Keratinocyte (primary cell): ENCODE measurements around the gene CDKN3. TPM values are rescaled to one million over a fixed set of nuclear protein-coding genes. Genes with fewer than 3 reads are reported as not detected.
"Not testable (repeated sequence)": the region's sequence is repeated elsewhere in the genome, so short reads cannot be mapped to it uniquely, and the experiment has no call there.

ENCODE experiments used
- DNase-seq: peaks from one replicate; pipeline ENCODE4 v3.0.0-alpha.2; 2011; ENCODE audit warnings: low read depth, missing footprints, low spot score
- FAIRE-seq: peaks from 2 replicates; lab custom pipeline; 2011; peaks lifted over from hg19 to GRCh38; lab: Jason Lieb, UNC
- H2AFZ ChIP-seq: 2 replicates; pipeline ENCODE4 v1.6.0; 2012; ENCODE audit warnings: low read length, control low read depth, inconsistent platforms; ENCODE audit not compliant: control insufficient read depth
- H3K27ac ChIP-seq: 2 replicates; pipeline ENCODE4 v1.5.1; 2011; ENCODE audit warnings: low read length; ENCODE audit not compliant: control insufficient read depth, insufficient read depth
- H3K27me3 ChIP-seq: 3 replicates; pipeline ENCODE4 v1.6.0; 2011; ENCODE audit warnings: low read length; ENCODE audit not compliant: control insufficient read depth, insufficient read depth; ENCODE audit errors: extremely low read depth
- H3K36me3 ChIP-seq, 2 experiments: 2 replicates in 1 of 2; 3 replicates in 1 of 2; pipeline ENCODE4 v1.5.1; 2011; ENCODE audit warnings: low read length in 2 of 2, mild to moderate bottlenecking in 1 of 2; ENCODE audit not compliant: control insufficient read depth in 2 of 2, insufficient read depth in 2 of 2; ENCODE audit errors: extremely low read depth in 1 of 2
- H3K4me1 ChIP-seq: 3 replicates; pipeline ENCODE4 v1.5.1; 2011; ENCODE audit warnings: low read length; ENCODE audit not compliant: control insufficient read depth, insufficient read depth; ENCODE audit errors: extremely low read depth
- H3K4me2 ChIP-seq: 3 replicates; pipeline ENCODE4 v1.6.0; 2011; ENCODE audit warnings: low read depth, low read length; ENCODE audit not compliant: control insufficient read depth, insufficient read depth; ENCODE audit errors: extremely low read depth
- H3K4me3 ChIP-seq, 3 experiments: fragments of 200-600 bp in 1 of 3; sonication (generic) in 1 of 3; 2 replicates in 2 of 3; 3 replicates in 1 of 3; pipeline ENCODE4 v1.5.1; 2011 to 2016; ENCODE audit warnings: low read length in 3 of 3, mild to moderate bottlenecking in 3 of 3, control low read depth in 2 of 3, inconsistent platforms in 1 of 3, low read depth in 1 of 3, mixed read lengths in 1 of 3, mixed run types in 1 of 3, moderate library complexity in 1 of 3; ENCODE audit not compliant: control insufficient read depth in 2 of 3, insufficient read depth in 2 of 3; ENCODE audit errors: extremely low read depth in 1 of 3
- H3K79me2 ChIP-seq: 2 replicates; pipeline ENCODE4 v1.6.0; 2012; ENCODE audit warnings: low read length; ENCODE audit not compliant: control insufficient read depth, insufficient read depth
- H3K9ac ChIP-seq: 3 replicates; pipeline ENCODE4 v1.6.0; 2011; ENCODE audit warnings: low read length; ENCODE audit not compliant: control insufficient read depth, insufficient read depth; ENCODE audit errors: extremely low read depth
- H3K9me1 ChIP-seq: 3 replicates; pipeline ENCODE4 v1.6.0; 2011; ENCODE audit warnings: low read length; ENCODE audit not compliant: control insufficient read depth, insufficient read depth; ENCODE audit errors: extremely low read depth
- H3K9me3 ChIP-seq: 2 replicates; pipeline ENCODE4 v1.5.1; 2012; ENCODE audit warnings: low read depth, low read length; ENCODE audit not compliant: control insufficient read depth
- H4K20me1 ChIP-seq: 3 replicates; pipeline ENCODE4 v1.6.0; 2011; ENCODE audit warnings: low read length; ENCODE audit not compliant: control insufficient read depth, insufficient read depth; ENCODE audit errors: extremely low read depth
- CTCF ChIP-seq, 3 experiments: IDR thresholded peaks in 1 of 3; conservative IDR thresholded peaks in 1 of 3; optimal IDR thresholded peaks in 1 of 3; 2 replicates in 2 of 3; 3 replicates in 1 of 3; pipeline versions ENCODE3 to v1.5.1; 2011; ENCODE audit warnings: low read length in 3 of 3, mild to moderate bottlenecking in 3 of 3, moderate library complexity in 2 of 3, control low read depth in 1 of 3, inconsistent platforms in 1 of 3; ENCODE audit not compliant: insufficient read depth in 2 of 3; ENCODE audit errors: extremely low read depth in 1 of 3
- EZH2 ChIP-seq: IDR thresholded peaks from one replicate; pipeline ENCODE4 v1.6.1; 2012; ENCODE audit warnings: inconsistent platforms, mild to moderate bottlenecking, low read length, moderate library complexity
- dilution Hi-C: fragments of 300-500 bp; cut with MboI; formaldehyde crosslinking; loops from one replicate; pipeline ENCODE4 v1.7.0; 2020; ENCODE audit warnings: low sequenced_read_pairs; ENCODE audit not compliant: extremely low pct_ligation_motif_present
- polyA plus RNA-seq, 5 experiments: library from polyadenylated mRNA; depleted of rRNA in 3 of 5; stranded (reverse) in 3 of 5; stranded (forward) in 1 of 5; unstranded in 1 of 5; fragments of >200 nt; gene quantifications; 1 replicate in 1 of 5; 2 replicates in 3 of 5; 3 replicates in 1 of 5; pipeline versions ENCODE4 v1.2.1 to v1.2.3, GENCODE V29; 2011 to 2012; ENCODE audit warnings: missing spikeins in 2 of 5, low read depth in 1 of 5, low replicate concordance in 1 of 5

The CDKN3 gene
- polyA plus RNA-seq, 1 donor (not counting 4 experiments of a cell fraction or from before 2014, with no cell fraction given): 51.6 TPM

- DNase-seq (peak; percentile 36), FAIRE-seq (peak; percentile 32)
- Histone ChIP-seq H3K4me2 (peak within 1 kb of the TSS; percentile 99), H3K79me2 (peaks cover 48% of the 10 kb centered on the region), H3K9me3 (no peaks in the 10 kb centered on the region), H3K9ac (peak within 1 kb of the TSS; percentile 93), H3K27ac (peak within 1 kb of the TSS; percentile 94), H3K4me1 (peaks cover 36% of the 10 kb centered on the region), H3K27me3 (no peaks in the 10 kb centered on the region), H2AFZ (peak within 1 kb of the TSS; percentile 84), H4K20me1 (peaks cover 5% of the 10 kb centered on the region), H3K36me3 (peaks cover 0 to 3% of the 10 kb centered on the region in 2 experiments), H3K4me3 (peak within 1 kb of the TSS; percentile 50 to 99 (median 94)), H3K9me1 (peaks cover 4% of the 10 kb centered on the region)
- dilution Hi-C loops: no loop called here
- TF ChIP-seq EZH2: no peak
- TF ChIP-seq CTCF (optimal IDR thresholded peaks at IDR 0.05 in 1 of 3, IDR thresholded peaks at IDR 0.05 in 1 of 3, conservative IDR thresholded peaks at IDR 0.05 in 1 of 3; ENCODE audit: extremely low read depth in 1 of 3, insufficient read depth in 2 of 3, low read length in 3 of 3): peak; percentile 82 to 96 (median 92)
Observed at GRCh38 chr14:54440873-54441868, 44.4 kb downstream of the CDKN3 start, which contains the start of gene CNIH1. TSS of gene CNIH1 (minus strand) at chr14:54441374. CDS start at chr14:54441327, 47 bp downstream.

- H3K9ac ChIP-seq, dilution Hi-C loops, DNase-seq, H3K9me3 ChIP-seq, H3K9me1 ChIP-seq, H3K36me3 ChIP-seq, H3K27me3 ChIP-seq, FAIRE-seq, H3K4me3 ChIP-seq, H3K4me2 ChIP-seq, H3K27ac ChIP-seq, H4K20me1 ChIP-seq, H2AFZ ChIP-seq: not testable (repeated sequence)
- peaks cover 37% of the 10 kb centered on the region for H3K4me1 ChIP-seq
- H3K79me2 ChIP-seq: peaks cover 30% of the 10 kb centered on the region
Observed at GRCh38 chr14:54442961-54443360, 46.2 kb downstream of the CDKN3 start.
